Esophagus squamous epithelium (tissue), 4 donors: Measurements from ENCODE around the gene SLC22A25.

Experiments
- CTCF ChIP-seq, 6 experiments: fragments of 450-650 bp in 4 of 6; fragments of 200-600 bp in 2 of 6; sonication (generic) in 2 of 6; IDR thresholded peaks; one replicate each; pipeline ENCODE4 v1.5.1; 2016 to 2019; ENCODE audit warnings: antibody characterized with exemption in 6 of 6, mild to moderate bottlenecking in 4 of 6, moderate library complexity in 4 of 6
- POLR2A ChIP-seq, 4 donors: fragments of 450-650 bp; IDR thresholded peaks; one replicate each; pipeline ENCODE4 v1.6.1; 2017; ENCODE audit warnings: antibody characterized with exemption in 4 of 4, mild to moderate bottlenecking in 4 of 4, moderate library complexity in 3 of 4

- TF ChIP-seq CTCF (IDR thresholded peaks at IDR 0.05) (no peak), POLR2A (IDR thresholded peaks at IDR 0.05) (no peak)
These were observed 19.1 kb upstream of the SLC22A25 start for GRCh38 chr11:63262547-63262946.
